Loucy (cell line): Measurements from ENCODE around the gene PTGIS.

Source experiments
- H2AFZ ChIP-seq: fragments of 200-600 bp; sonication (generic); 2 replicates; pipeline ENCODE4 v1.6.0; 2016; ENCODE audit warnings: antibody characterized with exemption, mild to moderate bottlenecking, low read length, moderate library complexity
- H3F3A ChIP-seq: fragments of 200-600 bp; 2 replicates; pipeline ENCODE4 v1.6.0; 2016; ENCODE audit warnings: antibody characterized with exemption, low read depth, mild to moderate bottlenecking
- H3K27me3 ChIP-seq: fragments of 200-600 bp; sonication (generic); 2 replicates; pipeline ENCODE4 v1.6.1; 2014; ENCODE audit warnings: low read length, mild to moderate bottlenecking; ENCODE audit not compliant: insufficient read depth, poor library complexity, severe bottlenecking
- H3K36me3 ChIP-seq: fragments of 200-600 bp; sonication (generic); 2 replicates; pipeline ENCODE4 v1.6.1; 2016; ENCODE audit warnings: low read length; ENCODE audit not compliant: insufficient read depth
- H3K4me1 ChIP-seq: fragments of 200-600 bp; sonication (generic); 2 replicates; pipeline ENCODE4 v1.5.1; 2014; ENCODE audit warnings: low read length, mild to moderate bottlenecking; ENCODE audit not compliant: insufficient read depth, poor library complexity, severe bottlenecking
- H3K4me2 ChIP-seq: fragments of 200-600 bp; sonication (generic); 2 replicates; pipeline ENCODE4 v1.6.0; 2014; ENCODE audit warnings: antibody characterized with exemption, low read length, low read depth, mild to moderate bottlenecking; ENCODE audit not compliant: poor library complexity, severe bottlenecking
- H3K4me3 ChIP-seq: fragments of 200-600 bp; sonication (generic); 2 replicates; pipeline ENCODE4 v1.5.1; 2014; ENCODE audit warnings: low read length, mild to moderate bottlenecking, mixed read lengths; ENCODE audit not compliant: poor library complexity, severe bottlenecking
- H3K79me2 ChIP-seq: fragments of 200-600 bp; sonication (generic); 2 replicates; pipeline ENCODE4 v1.6.1; 2014; ENCODE audit warnings: low read length; ENCODE audit not compliant: insufficient read depth
- H3K9ac ChIP-seq: fragments of 200-600 bp; sonication (generic); 2 replicates; pipeline ENCODE4 v1.6.0; 2014; ENCODE audit warnings: mild to moderate bottlenecking, low read depth, low read length, moderate library complexity; ENCODE audit not compliant: poor library complexity, severe bottlenecking
- H3K9me2 ChIP-seq: fragments of 200-600 bp; sonication (generic); replicated peaks from 2 replicates; pipeline ENCODE4 v1.6.1; 2016; ENCODE audit warnings: low read depth, low read length, mixed read lengths
- H3K9me3 ChIP-seq: fragments of 200-600 bp; sonication (generic); 2 replicates; pipeline ENCODE4 v1.6.1; 2014; ENCODE audit warnings: mild to moderate bottlenecking, antibody characterized with exemption, low read length, low read depth; ENCODE audit not compliant: insufficient read depth
- H4K20me1 ChIP-seq: fragments of 200-600 bp; sonication (generic); 2 replicates; pipeline ENCODE4 v1.6.0; 2014; ENCODE audit warnings: antibody characterized with exemption, low read length, mild to moderate bottlenecking; ENCODE audit not compliant: insufficient read depth, poor library complexity, severe bottlenecking
- EZH2phosphoT487 ChIP-seq: fragments of 200-600 bp; IDR thresholded peaks from 2 replicates; pipeline ENCODE4 v1.6.1; 2018; ENCODE audit warnings: antibody characterized with exemption, mild to moderate bottlenecking, moderate library complexity, borderline replicate concordance
- TF ChIP-seq, protein P1 (sequence below): fragments of 200-600 bp; sonication (generic); conservative IDR thresholded peaks from 2 replicates; pipeline ENCODE4 v1.5.1; 2014; ENCODE audit warnings: mild to moderate bottlenecking, antibody characterized with exemption, low read length

The PTGIS gene

DNA sequence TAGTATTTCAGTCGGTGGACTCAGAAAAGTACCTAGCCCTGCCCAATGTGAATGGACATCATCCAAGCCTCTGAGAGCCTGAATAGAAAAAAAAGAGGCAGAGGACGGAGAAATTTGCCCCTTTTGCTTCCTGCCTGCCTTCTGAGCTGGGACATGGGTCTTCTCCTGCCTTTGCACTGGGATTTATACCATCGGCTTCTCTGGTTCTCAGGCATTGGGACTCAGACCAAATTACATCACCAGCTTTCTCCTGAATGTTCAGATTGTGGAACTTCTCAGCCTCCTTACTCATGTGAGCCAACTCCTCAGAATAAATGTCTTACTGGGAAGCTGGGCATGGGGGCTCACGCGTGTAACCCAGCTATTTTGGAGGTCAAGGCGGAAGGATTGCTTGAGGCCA lies 105.3 kb downstream of the PTGIS start:
- no peaks in the 10 kb centered on the region for H3K79me2 ChIP-seq
- H4K20me1 ChIP-seq = no peaks in the 10 kb centered on the region
- no peak overlapping the region for H2AFZ ChIP-seq
- H3K9ac ChIP-seq = no peak overlapping the region
- no peaks in the 10 kb centered on the region for H3K9me2 ChIP-seq
- no peaks in the 10 kb centered on the region for H3K9me3 ChIP-seq
- no peaks in the 10 kb centered on the region for H3F3A ChIP-seq
- H3K4me2 ChIP-seq = no peak overlapping the region
- H3K27me3 ChIP-seq = no peaks in the 10 kb centered on the region
- TF ChIP-seq, protein P1, sequence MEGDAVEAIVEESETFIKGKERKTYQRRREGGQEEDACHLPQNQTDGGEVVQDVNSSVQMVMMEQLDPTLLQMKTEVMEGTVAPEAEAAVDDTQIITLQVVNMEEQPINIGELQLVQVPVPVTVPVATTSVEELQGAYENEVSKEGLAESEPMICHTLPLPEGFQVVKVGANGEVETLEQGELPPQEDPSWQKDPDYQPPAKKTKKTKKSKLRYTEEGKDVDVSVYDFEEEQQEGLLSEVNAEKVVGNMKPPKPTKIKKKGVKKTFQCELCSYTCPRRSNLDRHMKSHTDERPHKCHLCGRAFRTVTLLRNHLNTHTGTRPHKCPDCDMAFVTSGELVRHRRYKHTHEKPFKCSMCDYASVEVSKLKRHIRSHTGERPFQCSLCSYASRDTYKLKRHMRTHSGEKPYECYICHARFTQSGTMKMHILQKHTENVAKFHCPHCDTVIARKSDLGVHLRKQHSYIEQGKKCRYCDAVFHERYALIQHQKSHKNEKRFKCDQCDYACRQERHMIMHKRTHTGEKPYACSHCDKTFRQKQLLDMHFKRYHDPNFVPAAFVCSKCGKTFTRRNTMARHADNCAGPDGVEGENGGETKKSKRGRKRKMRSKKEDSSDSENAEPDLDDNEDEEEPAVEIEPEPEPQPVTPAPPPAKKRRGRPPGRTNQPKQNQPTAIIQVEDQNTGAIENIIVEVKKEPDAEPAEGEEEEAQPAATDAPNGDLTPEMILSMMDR = no peak
- TF ChIP-seq EZH2phosphoT487 = no peak
- no peaks in the 10 kb centered on the region for H3K36me3 ChIP-seq
- no peak overlapping the region for H3K4me3 ChIP-seq
- H3K4me1 ChIP-seq = no peaks in the 10 kb centered on the region

DNA sequence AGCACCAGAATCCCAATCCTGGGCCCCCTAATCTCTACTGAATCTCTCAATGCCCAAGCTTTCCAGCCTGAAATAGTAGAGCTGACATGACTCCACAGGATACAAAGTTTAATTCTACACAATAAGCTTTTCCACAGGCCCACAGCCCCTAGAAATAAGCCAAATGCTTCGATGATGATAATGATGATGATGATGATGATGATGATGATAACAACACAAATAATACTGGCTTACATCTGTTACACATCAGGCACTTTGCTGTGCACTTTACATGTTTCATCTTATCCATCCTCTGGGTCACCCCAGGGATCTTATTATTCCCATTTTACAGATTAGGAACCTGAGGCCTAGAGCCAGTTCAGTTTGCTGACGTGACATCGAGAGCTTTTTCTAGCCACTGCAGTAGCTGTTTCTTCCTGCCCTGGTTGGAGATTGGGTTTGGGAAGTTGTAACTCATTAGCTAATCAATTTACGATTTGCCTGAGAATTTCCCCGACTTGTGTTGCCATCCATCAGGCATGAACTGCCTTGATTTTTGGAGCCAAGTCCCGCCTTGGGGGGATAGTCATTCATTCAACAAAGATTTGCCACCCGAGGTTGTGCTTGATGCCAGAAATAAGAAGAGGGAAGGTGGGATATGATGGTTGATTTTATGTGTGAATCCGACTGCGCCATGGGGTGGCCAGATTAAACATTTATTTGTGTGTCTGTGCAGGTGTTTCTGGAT lies 105.9 kb downstream of the PTGIS start:
- TF ChIP-seq EZH2phosphoT487 = no peak
- TF ChIP-seq, protein P1 = no peak
- H2AFZ ChIP-seq = no peak overlapping the region
- H3K4me1 ChIP-seq = no peaks in the 10 kb centered on the region
- no peaks in the 10 kb centered on the region for H3K27me3 ChIP-seq
- no peaks in the 10 kb centered on the region for H3K79me2 ChIP-seq
- H3K4me2 ChIP-seq = no peak overlapping the region
- no peaks in the 10 kb centered on the region for H4K20me1 ChIP-seq
- no peaks in the 10 kb centered on the region for H3F3A ChIP-seq
- H3K9me2 ChIP-seq = no peaks in the 10 kb centered on the region
- no peaks in the 10 kb centered on the region for H3K9me3 ChIP-seq
- H3K9ac ChIP-seq = no peak overlapping the region
- no peak overlapping the region for H3K4me3 ChIP-seq
- H3K36me3 ChIP-seq = no peaks in the 10 kb centered on the region

DNA sequence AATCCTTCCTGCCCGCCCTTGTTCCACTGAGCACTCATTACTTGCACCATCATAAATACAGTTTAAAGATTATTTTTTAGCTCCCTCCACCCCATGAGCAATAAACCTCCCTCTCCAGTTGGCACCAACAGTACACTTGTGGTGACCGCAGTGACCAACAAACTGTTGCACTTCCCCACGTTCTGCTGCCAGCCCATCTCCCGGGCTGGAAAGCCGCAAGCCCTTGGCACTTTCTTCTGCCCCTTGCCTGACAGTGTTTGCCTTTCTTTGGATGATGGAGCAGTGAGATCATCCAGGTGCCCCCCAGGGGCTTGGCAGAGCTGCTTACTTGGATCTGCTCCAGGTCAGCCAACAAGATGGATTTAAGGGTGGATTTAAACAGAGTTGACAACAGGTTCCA lies 107.0 kb downstream of the PTGIS start:
- Histone ChIP-seq H3K4me2 (no peak overlapping the region), H3K4me3 (no peak overlapping the region), H3K27me3 (no peaks in the 10 kb centered on the region), H3K9me2 (no peaks in the 10 kb centered on the region), H3K36me3 (no peaks in the 10 kb centered on the region), H4K20me1 (no peaks in the 10 kb centered on the region), H3K79me2 (no peaks in the 10 kb centered on the region), H2AFZ (no peak overlapping the region), H3K9me3 (no peaks in the 10 kb centered on the region), H3K9ac (no peak overlapping the region), H3K4me1 (no peaks in the 10 kb centered on the region), H3F3A (no peaks in the 10 kb centered on the region)
- TF ChIP-seq EZH2phosphoT487 = no peak
- TF ChIP-seq, protein P1 = no peak
